ENCODE results near the gene NPY2R.

DNA sequence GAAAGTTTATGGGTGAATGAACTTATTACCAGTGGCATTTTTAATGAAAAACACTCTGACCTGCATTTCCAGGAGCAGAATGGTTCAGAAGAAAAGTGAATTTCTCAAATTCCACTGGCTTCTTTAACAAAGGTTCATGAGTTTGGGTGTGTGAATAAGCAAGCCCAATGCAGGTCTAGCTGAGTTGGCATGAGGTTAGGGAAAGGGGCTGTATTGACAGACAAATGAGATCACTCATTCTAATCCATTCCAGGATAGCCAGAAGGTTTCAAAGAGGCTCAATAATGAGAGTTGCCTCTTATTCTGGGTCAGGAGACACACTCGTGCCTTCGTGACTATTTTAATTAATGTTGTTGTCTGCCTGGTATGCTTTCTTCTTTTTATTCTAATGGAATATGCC, 43.7 kb upstream of the NPY2R start:
- TF ChIP-seq, protein P1, sequence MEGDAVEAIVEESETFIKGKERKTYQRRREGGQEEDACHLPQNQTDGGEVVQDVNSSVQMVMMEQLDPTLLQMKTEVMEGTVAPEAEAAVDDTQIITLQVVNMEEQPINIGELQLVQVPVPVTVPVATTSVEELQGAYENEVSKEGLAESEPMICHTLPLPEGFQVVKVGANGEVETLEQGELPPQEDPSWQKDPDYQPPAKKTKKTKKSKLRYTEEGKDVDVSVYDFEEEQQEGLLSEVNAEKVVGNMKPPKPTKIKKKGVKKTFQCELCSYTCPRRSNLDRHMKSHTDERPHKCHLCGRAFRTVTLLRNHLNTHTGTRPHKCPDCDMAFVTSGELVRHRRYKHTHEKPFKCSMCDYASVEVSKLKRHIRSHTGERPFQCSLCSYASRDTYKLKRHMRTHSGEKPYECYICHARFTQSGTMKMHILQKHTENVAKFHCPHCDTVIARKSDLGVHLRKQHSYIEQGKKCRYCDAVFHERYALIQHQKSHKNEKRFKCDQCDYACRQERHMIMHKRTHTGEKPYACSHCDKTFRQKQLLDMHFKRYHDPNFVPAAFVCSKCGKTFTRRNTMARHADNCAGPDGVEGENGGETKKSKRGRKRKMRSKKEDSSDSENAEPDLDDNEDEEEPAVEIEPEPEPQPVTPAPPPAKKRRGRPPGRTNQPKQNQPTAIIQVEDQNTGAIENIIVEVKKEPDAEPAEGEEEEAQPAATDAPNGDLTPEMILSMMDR (conservative IDR thresholded peaks at IDR 0.05 in 1 of 2, IDR thresholded peaks at IDR 0.05 in 1 of 2; ENCODE audit: extremely low read depth in 1 of 2, insufficient read depth in 1 of 2, low read depth in 1 of 2, low read length in 2 of 2), result no peak
- no peak for TF ChIP-seq EZH2 (IDR thresholded peaks at IDR 0.05; ENCODE audit: borderline replicate concordance, low read length)
